Kidney epithelial cell (primary cell): Measurements from ENCODE around the gene RAB23. TPM values are rescaled to one million over a fixed set of nuclear protein-coding genes. Genes with fewer than 3 reads are reported as not detected.

Experiments
- DNase-seq: peaks from one replicate; pipeline ENCODE4 v3.0.0-alpha.2; 2010; ENCODE audit warnings: low read depth
- H3K27me3 ChIP-seq: 2 replicates; pipeline ENCODE4 v1.6.0; 2011; ENCODE audit warnings: low read length; ENCODE audit not compliant: control insufficient read depth, insufficient read depth
- H3K36me3 ChIP-seq: 2 replicates; pipeline ENCODE4 v1.5.1; 2011; ENCODE audit warnings: low read length; ENCODE audit not compliant: control insufficient read depth, insufficient read depth
- H3K4me3 ChIP-seq: 2 replicates; pipeline ENCODE4 v1.5.1; 2011; ENCODE audit warnings: low read depth, mild to moderate bottlenecking, control low read depth, low read length
- total RNA-seq: library from RNA; depleted of rRNA; stranded (reverse); fragments of >200 nt; gene quantifications from 2 replicates; pipeline ENCODE4 v1.2.3, GENCODE V29; 2015
- TF ChIP-seq, protein P1 (sequence below): IDR thresholded peaks from 2 replicates; pipeline ENCODE4 v1.5.1; 2011; ENCODE audit warnings: mild to moderate bottlenecking, moderate library complexity, low read length, control low read depth, inconsistent platforms; ENCODE audit not compliant: insufficient read depth, poor library complexity, severe bottlenecking

RAB23 gene
- total RNA-seq, 1 donor from 2014 or later, result 21.5 TPM

DNA sequence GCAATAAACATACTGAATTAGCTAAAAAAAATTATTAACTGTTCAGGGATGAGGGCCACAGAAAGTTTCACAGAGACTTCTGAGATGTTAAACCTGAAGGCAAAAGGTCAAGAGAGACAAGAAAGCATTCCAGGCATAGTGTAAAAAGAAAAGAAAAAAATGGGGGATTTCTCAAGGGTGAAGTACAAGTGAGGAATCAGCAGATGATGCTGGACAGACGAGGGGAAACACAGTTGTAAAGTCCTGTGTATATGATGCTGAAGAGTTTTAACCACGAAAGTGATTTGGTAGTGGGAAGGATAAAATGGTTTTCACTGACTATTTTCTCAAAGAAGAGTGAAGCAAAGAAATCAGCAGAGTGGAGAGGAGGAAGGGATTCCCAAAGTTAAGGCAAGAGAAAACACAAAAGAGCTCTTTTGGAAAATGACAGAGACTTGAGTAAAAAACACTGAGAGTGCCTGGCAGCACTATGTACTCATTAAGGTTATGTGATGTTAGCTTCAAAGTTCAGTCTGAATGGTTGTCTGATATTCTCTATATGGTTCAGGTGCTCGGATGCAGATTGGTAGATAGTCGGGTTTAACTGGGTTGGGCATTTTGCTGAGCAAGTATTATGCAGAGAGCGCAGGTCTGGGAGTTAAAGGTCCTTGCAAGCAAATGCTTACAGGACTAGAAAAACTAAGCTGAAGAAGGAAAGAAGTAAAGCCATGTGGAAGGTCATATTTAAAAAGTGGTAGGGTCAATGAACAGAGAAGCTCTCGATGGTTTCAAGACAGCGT is 16.4 kb downstream of the RAB23 start:
- DNase-seq, result no peak
- Histone ChIP-seq H3K36me3 (no peaks in the 10 kb centered on the region), H3K4me3 (no peak overlapping the region), H3K27me3 (no peaks in the 10 kb centered on the region)
- TF ChIP-seq, protein P1, sequence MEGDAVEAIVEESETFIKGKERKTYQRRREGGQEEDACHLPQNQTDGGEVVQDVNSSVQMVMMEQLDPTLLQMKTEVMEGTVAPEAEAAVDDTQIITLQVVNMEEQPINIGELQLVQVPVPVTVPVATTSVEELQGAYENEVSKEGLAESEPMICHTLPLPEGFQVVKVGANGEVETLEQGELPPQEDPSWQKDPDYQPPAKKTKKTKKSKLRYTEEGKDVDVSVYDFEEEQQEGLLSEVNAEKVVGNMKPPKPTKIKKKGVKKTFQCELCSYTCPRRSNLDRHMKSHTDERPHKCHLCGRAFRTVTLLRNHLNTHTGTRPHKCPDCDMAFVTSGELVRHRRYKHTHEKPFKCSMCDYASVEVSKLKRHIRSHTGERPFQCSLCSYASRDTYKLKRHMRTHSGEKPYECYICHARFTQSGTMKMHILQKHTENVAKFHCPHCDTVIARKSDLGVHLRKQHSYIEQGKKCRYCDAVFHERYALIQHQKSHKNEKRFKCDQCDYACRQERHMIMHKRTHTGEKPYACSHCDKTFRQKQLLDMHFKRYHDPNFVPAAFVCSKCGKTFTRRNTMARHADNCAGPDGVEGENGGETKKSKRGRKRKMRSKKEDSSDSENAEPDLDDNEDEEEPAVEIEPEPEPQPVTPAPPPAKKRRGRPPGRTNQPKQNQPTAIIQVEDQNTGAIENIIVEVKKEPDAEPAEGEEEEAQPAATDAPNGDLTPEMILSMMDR, result no peak

DNA sequence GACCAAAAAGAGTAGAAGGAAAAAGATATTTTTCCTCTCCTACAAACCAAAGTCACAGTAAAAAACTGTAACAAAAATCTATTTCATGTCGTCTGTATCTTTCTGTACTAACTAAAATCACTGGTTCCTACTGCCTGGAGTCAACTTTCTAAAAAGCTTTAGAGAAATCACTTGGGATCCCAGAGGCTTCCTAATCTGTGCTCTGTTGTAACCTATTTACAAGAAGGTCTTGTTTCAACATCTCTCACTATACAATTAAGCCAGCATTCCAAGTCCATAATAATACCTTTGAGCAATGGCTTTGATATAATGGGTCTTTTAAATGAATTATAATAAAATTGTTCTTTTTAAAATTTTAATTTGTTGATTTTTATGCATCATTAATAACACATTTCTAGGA is 20.4 kb downstream of the RAB23 start:
- H3K36me3 ChIP-seq, result no peaks in the 10 kb centered on the region
- TF ChIP-seq, protein P1, result no peak
- H3K27me3 ChIP-seq, result no peaks in the 10 kb centered on the region
- DNase-seq, result no peak
- no peak overlapping the region for H3K4me3 ChIP-seq

DNA sequence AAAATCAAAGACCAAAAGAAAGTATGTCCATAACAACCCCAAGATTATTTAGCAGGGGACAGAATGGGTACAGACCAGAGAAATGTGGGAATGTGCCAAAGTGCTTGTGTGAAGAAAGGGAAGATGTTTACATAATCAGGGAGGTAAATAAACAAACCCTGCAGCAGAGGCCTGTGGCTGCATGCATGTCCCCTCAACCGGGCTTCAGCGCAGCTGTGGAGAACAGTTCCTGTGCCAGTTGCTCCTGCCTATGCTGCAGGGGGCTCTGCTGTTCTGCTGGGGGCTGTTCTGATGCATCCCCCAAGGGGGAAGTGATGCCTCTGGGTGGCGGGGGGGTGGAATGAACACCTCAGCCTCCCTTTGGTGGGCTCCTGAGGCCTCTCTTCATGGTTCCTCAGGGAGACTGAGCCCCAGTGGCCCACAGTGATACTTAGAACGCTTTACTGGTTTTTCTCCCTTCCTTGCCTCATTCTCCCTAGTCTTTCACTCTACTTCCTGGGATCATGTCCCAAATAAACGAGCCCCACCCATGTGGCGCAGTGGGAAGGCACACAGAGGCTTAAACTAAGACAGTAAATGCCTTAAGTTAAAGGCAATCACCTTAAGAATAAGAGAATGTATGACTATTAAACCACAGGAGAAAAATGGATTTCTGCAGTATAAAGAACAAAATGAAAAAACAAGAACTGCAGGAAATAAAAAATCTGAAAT is 23.0 kb downstream of the RAB23 start:
- no peak overlapping the region for H3K4me3 ChIP-seq
- H3K27me3 ChIP-seq, result no peaks in the 10 kb centered on the region
- no peak for DNase-seq
- TF ChIP-seq, protein P1, result no peak
- no peaks in the 10 kb centered on the region for H3K36me3 ChIP-seq

DNA sequence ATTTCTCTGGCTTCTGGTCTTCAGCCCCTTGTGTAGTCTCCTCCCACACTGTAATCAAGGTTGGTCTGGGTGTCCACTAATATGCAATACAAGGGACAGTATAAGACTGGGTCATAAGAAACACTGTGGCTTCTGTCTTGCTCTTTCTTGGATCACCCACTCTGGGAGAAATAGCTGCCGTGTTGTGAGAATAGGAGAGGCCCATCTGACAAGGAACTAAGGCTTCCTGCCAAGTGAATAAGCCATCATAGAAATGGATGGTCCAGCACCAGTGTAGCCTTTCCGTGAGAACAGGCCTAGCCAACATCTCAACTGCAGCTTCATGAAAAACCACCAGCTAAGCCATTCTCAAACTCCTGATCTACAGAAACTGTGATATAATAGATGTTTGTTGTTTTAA is 26.6 kb downstream of the RAB23 start:
- no peak for DNase-seq
- TF ChIP-seq, protein P1, result no peak
- Histone ChIP-seq H3K36me3 (no peaks in the 10 kb centered on the region), H3K4me3 (no peak overlapping the region), H3K27me3 (no peaks in the 10 kb centered on the region)

DNA sequence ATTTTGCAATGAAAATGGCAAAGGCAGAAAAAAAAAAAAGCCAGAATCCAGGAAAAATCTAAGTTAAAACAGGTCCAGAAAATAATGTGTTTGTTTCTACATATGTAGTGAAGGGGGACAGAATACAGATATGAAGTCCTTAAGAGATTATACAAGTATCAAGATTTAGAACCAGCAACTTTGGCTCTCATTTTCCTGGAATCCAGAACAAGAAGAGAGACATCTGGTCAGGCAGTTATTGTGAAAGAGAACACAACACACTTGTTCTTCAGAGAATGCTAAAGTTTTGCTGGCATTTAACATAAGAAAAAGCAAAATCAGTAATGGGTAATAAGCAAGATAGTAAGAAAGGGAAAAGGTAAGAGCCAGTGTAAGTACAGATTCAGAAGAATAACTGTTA is 28.9 kb downstream of the RAB23 start:
- TF ChIP-seq, protein P1, result no peak
- Histone ChIP-seq H3K27me3 (no peaks in the 10 kb centered on the region), H3K36me3 (no peaks in the 10 kb centered on the region), H3K4me3 (no peak overlapping the region)
- no peak for DNase-seq
